Osteocyte (in vitro differentiated cells): Measurements from ENCODE around the gene PPIF. TPM values are rescaled to one million over a fixed set of nuclear protein-coding genes. Genes with fewer than 3 reads are reported as not detected.

Experiments
- DNase-seq: peaks from one replicate; pipeline ENCODE4 v3.0.0; 2021; ENCODE audit warnings: mixed read lengths; ENCODE audit not compliant: unreplicated experiment; ENCODE audit errors: extremely low spot score
- H3K27ac Mint-ChIP-seq: one replicate; pipeline ENCODE4 v1.8.0; 2021; ENCODE audit warnings: mild to moderate bottlenecking, mixed read lengths; ENCODE audit not compliant: unreplicated experiment
- H3K27me3 Mint-ChIP-seq: one replicate; pipeline ENCODE4 v1.8.0; 2021; ENCODE audit warnings: mixed read lengths; ENCODE audit not compliant: unreplicated experiment
- H3K36me3 Mint-ChIP-seq: one replicate; pipeline ENCODE4 v1.8.0; 2021; ENCODE audit warnings: mixed read lengths; ENCODE audit not compliant: unreplicated experiment
- H3K4me1 Mint-ChIP-seq: one replicate; pipeline ENCODE4 v1.8.0; 2021; ENCODE audit warnings: mixed read lengths; ENCODE audit not compliant: unreplicated experiment
- H3K4me3 Mint-ChIP-seq: one replicate; pipeline ENCODE4 v1.8.0; 2021; ENCODE audit warnings: mild to moderate bottlenecking, moderate library complexity, mixed read lengths; ENCODE audit not compliant: unreplicated experiment
- H3K9me3 Mint-ChIP-seq: one replicate; pipeline ENCODE4 v1.8.0; 2021; ENCODE audit warnings: mixed read lengths; ENCODE audit not compliant: unreplicated experiment
- total RNA-seq: library from RNA; stranded (reverse); gene quantifications from 2 replicates; pipeline ENCODE4 v1.2.1, GENCODE V29; 2021
- TF ChIP-seq, protein P1 (sequence below): fragments of 200-600 bp; sonication (generic); IDR thresholded peaks from 2 replicates; pipeline ENCODE4 v1.5.0; 2021; ENCODE audit warnings: antibody characterized with exemption, mild to moderate bottlenecking, moderate library complexity

Gene PPIF
- total RNA-seq, 1 donor from 2014 or later: 17.0 TPM

- Mint-ChIP-seq H3K4me1 (no peaks in the 10 kb centered on the region), H3K36me3 (peaks cover 38% of the 10 kb centered on the region), H3K27me3 (no peaks in the 10 kb centered on the region), H3K9me3 (no peaks in the 10 kb centered on the region), H3K4me3 (no peak overlapping the region), H3K27ac (no peak overlapping the region)
- TF ChIP-seq, protein P1, sequence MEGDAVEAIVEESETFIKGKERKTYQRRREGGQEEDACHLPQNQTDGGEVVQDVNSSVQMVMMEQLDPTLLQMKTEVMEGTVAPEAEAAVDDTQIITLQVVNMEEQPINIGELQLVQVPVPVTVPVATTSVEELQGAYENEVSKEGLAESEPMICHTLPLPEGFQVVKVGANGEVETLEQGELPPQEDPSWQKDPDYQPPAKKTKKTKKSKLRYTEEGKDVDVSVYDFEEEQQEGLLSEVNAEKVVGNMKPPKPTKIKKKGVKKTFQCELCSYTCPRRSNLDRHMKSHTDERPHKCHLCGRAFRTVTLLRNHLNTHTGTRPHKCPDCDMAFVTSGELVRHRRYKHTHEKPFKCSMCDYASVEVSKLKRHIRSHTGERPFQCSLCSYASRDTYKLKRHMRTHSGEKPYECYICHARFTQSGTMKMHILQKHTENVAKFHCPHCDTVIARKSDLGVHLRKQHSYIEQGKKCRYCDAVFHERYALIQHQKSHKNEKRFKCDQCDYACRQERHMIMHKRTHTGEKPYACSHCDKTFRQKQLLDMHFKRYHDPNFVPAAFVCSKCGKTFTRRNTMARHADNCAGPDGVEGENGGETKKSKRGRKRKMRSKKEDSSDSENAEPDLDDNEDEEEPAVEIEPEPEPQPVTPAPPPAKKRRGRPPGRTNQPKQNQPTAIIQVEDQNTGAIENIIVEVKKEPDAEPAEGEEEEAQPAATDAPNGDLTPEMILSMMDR: no peak
- DNase-seq: peak; percentile 19
Observed at GRCh38 chr10:79355420-79356017, 8.2 kb downstream of the PPIF start.

GRCh38 chr10:79356104-79356503 is 8.8 kb downstream of the PPIF start:
- Mint-ChIP-seq H3K27ac (no peak overlapping the region), H3K27me3 (no peaks in the 10 kb centered on the region), H3K36me3 (peaks cover 38% of the 10 kb centered on the region), H3K4me1 (no peaks in the 10 kb centered on the region), H3K9me3 (no peaks in the 10 kb centered on the region), H3K4me3 (no peak overlapping the region)
- TF ChIP-seq, protein P1: no peak
- DNase-seq: peak; percentile 54

DNA sequence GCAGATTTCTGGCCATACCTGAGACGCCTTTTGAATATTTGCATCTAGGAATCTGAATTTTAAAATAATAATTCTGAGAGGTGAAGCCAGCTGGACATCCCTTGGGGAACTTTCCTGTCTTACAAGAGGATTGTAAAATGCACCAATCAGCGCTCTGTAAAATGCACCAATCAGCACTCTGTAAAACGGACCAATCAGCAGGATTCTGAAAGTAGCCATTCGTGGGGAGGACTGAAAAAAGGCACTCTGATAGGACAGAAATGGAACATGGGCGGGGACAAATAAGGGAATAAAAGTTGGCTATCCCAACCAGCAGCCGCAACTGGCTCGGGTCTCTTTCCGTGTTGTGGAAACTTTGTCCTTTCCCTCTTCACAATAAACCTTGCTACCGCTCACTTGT is 9.9 kb downstream of the PPIF start:
- no peak overlapping the region for H3K4me3 Mint-ChIP-seq
- TF ChIP-seq, protein P1: no peak

DNA sequence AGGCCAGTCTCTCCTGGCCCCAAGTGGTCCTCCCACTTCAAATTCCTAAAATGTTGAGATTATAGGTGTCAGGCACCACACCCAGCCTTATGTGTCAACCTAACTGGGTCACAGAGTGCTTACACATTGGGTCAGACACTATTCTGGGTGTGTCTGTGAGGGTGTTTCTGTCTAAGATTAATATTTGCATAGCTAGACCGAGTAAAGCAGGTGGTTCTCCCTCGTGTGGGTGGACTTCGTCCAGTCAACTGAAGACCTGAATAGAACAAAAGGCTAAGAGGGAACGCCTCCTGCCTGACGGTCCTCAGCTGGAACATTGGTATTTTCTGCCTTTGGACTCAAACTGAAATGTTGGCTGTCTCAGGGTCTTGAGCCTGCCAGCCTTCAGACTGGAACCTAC is 11.5 kb downstream of the PPIF start:
- peak; percentile 34 for DNase-seq
- no peaks in the 10 kb centered on the region for H3K9me3 Mint-ChIP-seq
- peaks cover 3% of the 10 kb centered on the region for H3K27me3 Mint-ChIP-seq
- TF ChIP-seq, protein P1: no peak
- peaks cover 23% of the 10 kb centered on the region for H3K36me3 Mint-ChIP-seq
- no peak overlapping the region for H3K27ac Mint-ChIP-seq
- H3K4me1 Mint-ChIP-seq: no peaks in the 10 kb centered on the region
- H3K4me3 Mint-ChIP-seq: no peak overlapping the region

More for the DNA sequence above, 9.9 kb downstream of the PPIF start:
- DNase-seq: no peak
- Mint-ChIP-seq H3K27ac (no peak overlapping the region), H3K27me3 (no peaks in the 10 kb centered on the region), H3K36me3 (peaks cover 36% of the 10 kb centered on the region), H3K9me3 (no peaks in the 10 kb centered on the region), H3K4me1 (no peaks in the 10 kb centered on the region)

DNA sequence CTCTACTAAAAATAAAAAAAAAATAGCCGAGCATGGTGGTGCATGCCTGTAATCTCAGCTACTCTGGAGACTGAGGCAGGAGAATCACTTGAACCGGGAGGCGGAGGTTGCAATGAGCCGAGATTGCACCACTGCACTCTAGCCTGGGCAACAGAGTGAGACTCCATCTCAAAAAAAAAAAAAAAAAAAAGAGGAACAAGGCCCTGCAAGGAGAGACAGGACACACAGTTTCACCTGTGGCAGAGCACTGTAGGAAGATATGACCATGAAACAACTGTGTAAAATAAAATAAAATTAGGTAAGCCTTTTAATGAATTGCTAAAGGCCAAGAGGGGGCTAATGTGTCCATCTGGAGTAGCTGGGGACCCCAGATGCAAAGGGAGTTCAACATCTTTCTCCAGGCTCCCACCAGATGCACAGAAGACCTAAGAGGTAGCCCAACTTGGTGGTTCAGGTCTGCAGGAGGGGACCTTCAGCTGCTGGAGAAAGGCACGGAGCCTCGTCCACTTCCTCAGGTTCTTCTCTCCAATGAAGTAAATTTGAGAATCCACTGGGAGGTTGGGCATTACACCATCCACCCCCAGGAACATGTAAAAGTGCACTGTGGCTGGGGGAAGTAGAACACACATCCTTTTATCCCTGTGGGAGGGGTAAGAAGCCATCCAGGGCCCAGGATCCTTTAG is 12.7 kb downstream of the PPIF start:
- Mint-ChIP-seq H3K27me3 (peaks cover 5% of the 10 kb centered on the region), H3K4me3 (no peak overlapping the region), H3K9me3 (peaks cover 9% of the 10 kb centered on the region), H3K4me1 (no peaks in the 10 kb centered on the region), H3K36me3 (peaks cover 17% of the 10 kb centered on the region), H3K27ac (no peak overlapping the region)
- peak; percentile 54 for DNase-seq
- TF ChIP-seq, protein P1: no peak
